Measurements from ENCODE around the gene P2RX7. TPM values are rescaled to one million over a fixed set of nuclear protein-coding genes. Genes with fewer than 3 reads are reported as not detected.

Gene P2RX7
- total RNA-seq, 1 donor from 2014 or later, result 0.07 TPM

DNA sequence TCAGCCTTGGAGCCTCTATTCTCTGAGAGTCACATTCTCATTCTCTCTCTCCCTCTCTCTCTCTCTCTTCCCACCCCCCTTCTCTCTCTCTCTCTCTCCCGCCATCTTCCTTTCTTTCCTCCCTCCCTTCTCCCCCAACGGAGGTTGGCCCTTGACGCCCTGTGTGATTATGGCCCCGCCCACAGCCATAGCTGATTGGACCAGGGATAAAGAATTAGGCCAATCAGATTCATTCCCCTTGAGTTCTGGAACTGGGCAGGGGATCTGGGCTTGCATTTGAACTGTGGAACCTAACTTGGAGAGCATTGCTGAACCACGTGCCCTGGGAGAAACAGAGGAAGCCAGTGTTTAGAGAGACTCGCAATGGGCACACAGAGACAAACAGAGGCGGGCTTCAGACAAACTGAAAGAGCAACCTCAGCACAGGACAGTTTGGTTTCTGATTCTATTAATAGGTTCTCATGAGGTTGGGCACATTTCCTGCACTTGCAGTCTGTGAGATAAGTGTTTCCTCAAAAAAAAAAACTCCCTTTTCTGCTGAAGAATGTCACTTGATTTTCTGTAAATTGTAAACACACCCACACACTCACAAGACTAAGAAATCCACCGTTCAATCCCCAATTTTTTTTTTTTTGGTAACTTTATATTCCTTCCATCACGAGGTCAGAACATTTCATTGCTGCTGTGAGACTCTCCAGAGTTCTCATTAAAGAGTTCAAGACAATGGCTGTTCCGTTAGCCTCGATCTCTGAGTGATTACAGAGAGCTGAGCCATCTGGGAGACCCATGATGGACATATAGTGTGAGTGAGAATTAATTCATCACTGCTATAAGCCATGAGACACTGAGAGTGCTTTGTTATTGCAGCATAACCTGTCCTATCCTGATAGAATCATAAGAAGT lies 3.5 kb upstream of the P2RX7 start:
- Mint-ChIP-seq H3K27ac (ENCODE audit: unreplicated experiment) (peak overlapping the region; percentile 75), H3K9me3 (ENCODE audit: unreplicated experiment) (peaks cover 2% of the 10 kb centered on the region), H3K36me3 (ENCODE audit: low read depth, unreplicated experiment) (no peaks in the 10 kb centered on the region), H3K4me1 (ENCODE audit: low read depth, unreplicated experiment) (peaks cover 14% of the 10 kb centered on the region), H3K27me3 (ENCODE audit: low read depth, unreplicated experiment) (peaks cover 32% of the 10 kb centered on the region), H3K4me3 (ENCODE audit: unreplicated experiment) (no peak overlapping the region)
- no peaks in the 10 kb centered on the region for H3K9me3 ChIP-seq (ENCODE audit: insufficient read depth, low read depth, low read length)
- DNase-seq (ENCODE audit: low read depth) (no peak), FAIRE-seq (no peak)
- H3K4me3 ChIP-seq (ENCODE audit: insufficient read depth, low read depth, low read length), result no peak overlapping the region
- no peak overlapping the region for H3K27ac ChIP-seq (ENCODE audit: low read depth, low read length)
- peaks cover 9% of the 10 kb centered on the region for H3K4me1 ChIP-seq (ENCODE audit: insufficient read depth, low read length)
- H3K9ac ChIP-seq (ENCODE audit: low read length), result no peak overlapping the region
- peak overlapping the region; percentile 8 for H3K4me2 ChIP-seq (ENCODE audit: low read length)
- TF ChIP-seq EZH2 (IDR thresholded peaks at IDR 0.05; ENCODE audit: insufficient read depth, low read length), result no peak
- H2AFZ ChIP-seq (ENCODE audit: low read depth, low read length), result no peak overlapping the region
- H3K27me3 ChIP-seq (ENCODE audit: insufficient read depth, low read length), result peaks cover 22% of the 10 kb centered on the region
- H3K79me2 ChIP-seq (ENCODE audit: insufficient read depth, low read length), result no peaks in the 10 kb centered on the region
- H4K20me1 ChIP-seq (ENCODE audit: insufficient read depth, low read length), result no peaks in the 10 kb centered on the region
- H3K36me3 ChIP-seq (ENCODE audit: insufficient read depth, low read length), result no peaks in the 10 kb centered on the region

- Histone ChIP-seq H3K27me3 (ENCODE audit: insufficient read depth, low read length) (peaks cover 22% of the 10 kb centered on the region), H3K27ac (ENCODE audit: low read depth, low read length) (no peak overlapping the region), H3K4me1 (ENCODE audit: insufficient read depth, low read length) (peaks cover 7% of the 10 kb centered on the region), H3K36me3 (ENCODE audit: insufficient read depth, low read length) (no peaks in the 10 kb centered on the region), H4K20me1 (ENCODE audit: insufficient read depth, low read length) (no peaks in the 10 kb centered on the region), H3K4me3 (ENCODE audit: insufficient read depth, low read depth, low read length) (no peak overlapping the region), H2AFZ (ENCODE audit: low read depth, low read length) (no peak overlapping the region), H3K9ac (ENCODE audit: low read length) (no peak overlapping the region), H3K79me2 (ENCODE audit: insufficient read depth, low read length) (no peaks in the 10 kb centered on the region), H3K4me2 (ENCODE audit: low read length) (no peak overlapping the region), H3K9me3 (ENCODE audit: insufficient read depth, low read depth, low read length) (no peaks in the 10 kb centered on the region)
- FAIRE-seq, result no peak
- peaks cover 2% of the 10 kb centered on the region for H3K9me3 Mint-ChIP-seq (ENCODE audit: unreplicated experiment)
- no peaks in the 10 kb centered on the region for H3K36me3 Mint-ChIP-seq (ENCODE audit: low read depth, unreplicated experiment)
- H3K27me3 Mint-ChIP-seq (ENCODE audit: low read depth, unreplicated experiment), result peaks cover 32% of the 10 kb centered on the region
- no peak overlapping the region for H3K4me3 Mint-ChIP-seq (ENCODE audit: unreplicated experiment)
- TF ChIP-seq, protein P1, sequence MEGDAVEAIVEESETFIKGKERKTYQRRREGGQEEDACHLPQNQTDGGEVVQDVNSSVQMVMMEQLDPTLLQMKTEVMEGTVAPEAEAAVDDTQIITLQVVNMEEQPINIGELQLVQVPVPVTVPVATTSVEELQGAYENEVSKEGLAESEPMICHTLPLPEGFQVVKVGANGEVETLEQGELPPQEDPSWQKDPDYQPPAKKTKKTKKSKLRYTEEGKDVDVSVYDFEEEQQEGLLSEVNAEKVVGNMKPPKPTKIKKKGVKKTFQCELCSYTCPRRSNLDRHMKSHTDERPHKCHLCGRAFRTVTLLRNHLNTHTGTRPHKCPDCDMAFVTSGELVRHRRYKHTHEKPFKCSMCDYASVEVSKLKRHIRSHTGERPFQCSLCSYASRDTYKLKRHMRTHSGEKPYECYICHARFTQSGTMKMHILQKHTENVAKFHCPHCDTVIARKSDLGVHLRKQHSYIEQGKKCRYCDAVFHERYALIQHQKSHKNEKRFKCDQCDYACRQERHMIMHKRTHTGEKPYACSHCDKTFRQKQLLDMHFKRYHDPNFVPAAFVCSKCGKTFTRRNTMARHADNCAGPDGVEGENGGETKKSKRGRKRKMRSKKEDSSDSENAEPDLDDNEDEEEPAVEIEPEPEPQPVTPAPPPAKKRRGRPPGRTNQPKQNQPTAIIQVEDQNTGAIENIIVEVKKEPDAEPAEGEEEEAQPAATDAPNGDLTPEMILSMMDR (IDR thresholded peaks at IDR 0.05; ENCODE audit: insufficient read depth, low read depth, low read length), result no peak
- no peak for TF ChIP-seq EZH2 (IDR thresholded peaks at IDR 0.05; ENCODE audit: insufficient read depth, low read length)
- H3K4me1 Mint-ChIP-seq (ENCODE audit: low read depth, unreplicated experiment), result peaks cover 8% of the 10 kb centered on the region
- DNase-seq (ENCODE audit: low read depth), result no peak
- H3K27ac Mint-ChIP-seq (ENCODE audit: unreplicated experiment), result no peak overlapping the region
These were observed 2.9 kb upstream of the P2RX7 start for GRCh38 chr12:121129811-121130147.

DNA sequence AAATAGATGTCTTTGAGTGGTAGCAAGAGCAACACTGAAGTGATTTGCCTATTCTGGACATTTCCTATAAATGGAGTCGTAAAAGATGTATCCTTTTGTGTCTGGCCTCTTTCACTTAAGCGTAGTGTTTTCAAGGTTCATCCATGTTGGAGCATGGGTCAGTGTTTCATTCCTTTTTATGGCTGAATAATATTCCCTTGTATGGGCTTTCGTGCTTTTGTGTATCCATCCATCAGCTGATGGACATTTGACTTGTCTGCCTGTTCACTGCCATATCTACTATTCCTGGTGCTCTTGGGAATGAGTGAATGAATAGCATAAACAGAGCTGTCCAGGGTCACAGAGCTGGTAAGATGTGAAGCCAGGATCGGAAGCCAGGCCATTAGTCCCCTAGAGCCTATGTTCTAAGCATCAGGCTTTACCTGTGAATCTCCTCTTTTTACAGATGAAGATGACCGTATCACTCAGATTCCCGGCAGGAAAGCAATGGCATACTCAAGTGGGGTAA lies 1.8 kb upstream of the P2RX7 start:
- no peaks in the 10 kb centered on the region for H3K36me3 ChIP-seq (ENCODE audit: insufficient read depth, low read length)
- Mint-ChIP-seq H3K27ac (ENCODE audit: unreplicated experiment) (no peak overlapping the region), H3K27me3 (ENCODE audit: low read depth, unreplicated experiment) (peaks cover 32% of the 10 kb centered on the region), H3K4me1 (ENCODE audit: low read depth, unreplicated experiment) (peaks cover 6% of the 10 kb centered on the region), H3K9me3 (ENCODE audit: unreplicated experiment) (peaks cover 2% of the 10 kb centered on the region), H3K4me3 (ENCODE audit: unreplicated experiment) (no peak overlapping the region), H3K36me3 (ENCODE audit: low read depth, unreplicated experiment) (no peaks in the 10 kb centered on the region)
- H3K27me3 ChIP-seq (ENCODE audit: insufficient read depth, low read length), result peaks cover 22% of the 10 kb centered on the region
- no peak overlapping the region for H3K4me3 ChIP-seq (ENCODE audit: insufficient read depth, low read depth, low read length)
- H3K79me2 ChIP-seq (ENCODE audit: insufficient read depth, low read length), result no peaks in the 10 kb centered on the region
- peaks cover 7% of the 10 kb centered on the region for H3K4me1 ChIP-seq (ENCODE audit: insufficient read depth, low read length)
- H2AFZ ChIP-seq (ENCODE audit: low read depth, low read length), result no peak overlapping the region
- no peak for TF ChIP-seq EZH2 (IDR thresholded peaks at IDR 0.05; ENCODE audit: insufficient read depth, low read length)
- TF ChIP-seq, protein P1 (IDR thresholded peaks at IDR 0.05; ENCODE audit: insufficient read depth, low read depth, low read length), result no peak
- H3K27ac ChIP-seq (ENCODE audit: low read depth, low read length), result no peak overlapping the region
- FAIRE-seq, result no peak
- no peaks in the 10 kb centered on the region for H4K20me1 ChIP-seq (ENCODE audit: insufficient read depth, low read length)
- DNase-seq (ENCODE audit: low read depth), result no peak
- no peak overlapping the region for H3K4me2 ChIP-seq (ENCODE audit: low read length)
- no peaks in the 10 kb centered on the region for H3K9me3 ChIP-seq (ENCODE audit: insufficient read depth, low read depth, low read length)
- no peak overlapping the region for H3K9ac ChIP-seq (ENCODE audit: low read length)
